HEK293T (cell line): ENCODE results near the gene MED29.
"Not testable (repeated sequence)": the region's sequence is repeated elsewhere in the genome, so short reads cannot be mapped to it uniquely, and the experiment has no call there.

Experiments used
- CTCF ChIA-PET: fragments of 350-600 bp; formaldehyde crosslinking; extraction: SDS; loops from one replicate; lab custom pipeline; 2021; ENCODE audit warnings: antibody characterized with exemption, inconsistent platforms; lab: Yijun Ruan, JAX
- POLR2A ChIA-PET: fragments of 350-600 bp; formaldehyde crosslinking; extraction: SDS; loops from one replicate; lab custom pipeline; 2020; ENCODE audit warnings: antibody characterized with exemption, inconsistent platforms; lab: Yijun Ruan, JAX
- DNase-seq: peaks from one replicate; pipeline ENCODE4 v3.0.0; 2012; ENCODE audit warnings: mixed read lengths; ENCODE audit errors: extremely low spot score
- ARNT ChIP-seq: fragments of 450-650 bp; IDR thresholded peaks from 2 replicates; pipeline ENCODE4 v1.6.1; 2017; ENCODE audit warnings: mild to moderate bottlenecking
- BHLHE40 ChIP-seq: fragments of 450-650 bp; IDR thresholded peaks from 2 replicates; pipeline ENCODE4 v1.6.1; 2016; ENCODE audit warnings: mild to moderate bottlenecking, moderate library complexity, borderline replicate concordance
- CTBP1 ChIP-seq: fragments of 450-650 bp; IDR thresholded peaks from 2 replicates; pipeline ENCODE4 v1.6.1; 2016; ENCODE audit warnings: borderline replicate concordance
- ELF4 ChIP-seq: fragments of 450-650 bp; IDR thresholded peaks from 2 replicates; pipeline ENCODE4 v1.6.1; 2017; ENCODE audit warnings: antibody characterized with exemption
- FOXA1 ChIP-seq: fragments of 450-650 bp; IDR thresholded peaks from 2 replicates; pipeline ENCODE4 v1.6.1; 2016; ENCODE audit warnings: mild to moderate bottlenecking
- FOXK2 ChIP-seq: fragments of 450-650 bp; IDR thresholded peaks from 2 replicates; pipeline ENCODE4 v1.6.1; 2016; ENCODE audit warnings: mild to moderate bottlenecking
- FOXM1 ChIP-seq: fragments of 450-650 bp; IDR thresholded peaks from 2 replicates; pipeline ENCODE4 v1.6.1; 2017; ENCODE audit warnings: mild to moderate bottlenecking, borderline replicate concordance
- HDGF ChIP-seq: fragments of 450-650 bp; IDR thresholded peaks from 2 replicates; pipeline ENCODE4 v1.6.1; 2017; ENCODE audit warnings: antibody characterized with exemption, borderline replicate concordance
- L3MBTL2 ChIP-seq: fragments of 450-650 bp; conservative IDR thresholded peaks from 2 replicates; pipeline ENCODE4 v1.6.1; 2016; ENCODE audit warnings: mild to moderate bottlenecking
- LEF1 ChIP-seq: fragments of 450-650 bp; IDR thresholded peaks from 2 replicates; pipeline ENCODE4 v1.6.1; 2017; ENCODE audit warnings: mild to moderate bottlenecking, borderline replicate concordance
- NFRKB ChIP-seq: fragments of 450-650 bp; IDR thresholded peaks from 2 replicates; pipeline ENCODE4 v1.6.1; 2016; ENCODE audit warnings: mild to moderate bottlenecking, moderate library complexity
- SP1 ChIP-seq: fragments of 450-650 bp; IDR thresholded peaks from 2 replicates; pipeline ENCODE4 v1.6.1; 2017
- SUZ12 ChIP-seq: fragments of 450-650 bp; IDR thresholded peaks from 2 replicates; pipeline ENCODE4 v1.6.1; 2016; ENCODE audit warnings: mild to moderate bottlenecking
- TARDBP ChIP-seq: fragments of 450-650 bp; IDR thresholded peaks from 2 replicates; pipeline ENCODE4 v1.6.1; 2016
- ZNF384 ChIP-seq: fragments of 450-650 bp; IDR thresholded peaks from 2 replicates; pipeline ENCODE4 v1.6.1; 2016
- TF ChIP-seq, protein P1 (sequence below): fragments of 450-650 bp; IDR thresholded peaks from 2 replicates; pipeline ENCODE4 v1.6.1; 2016

Gene MED29

DNA sequence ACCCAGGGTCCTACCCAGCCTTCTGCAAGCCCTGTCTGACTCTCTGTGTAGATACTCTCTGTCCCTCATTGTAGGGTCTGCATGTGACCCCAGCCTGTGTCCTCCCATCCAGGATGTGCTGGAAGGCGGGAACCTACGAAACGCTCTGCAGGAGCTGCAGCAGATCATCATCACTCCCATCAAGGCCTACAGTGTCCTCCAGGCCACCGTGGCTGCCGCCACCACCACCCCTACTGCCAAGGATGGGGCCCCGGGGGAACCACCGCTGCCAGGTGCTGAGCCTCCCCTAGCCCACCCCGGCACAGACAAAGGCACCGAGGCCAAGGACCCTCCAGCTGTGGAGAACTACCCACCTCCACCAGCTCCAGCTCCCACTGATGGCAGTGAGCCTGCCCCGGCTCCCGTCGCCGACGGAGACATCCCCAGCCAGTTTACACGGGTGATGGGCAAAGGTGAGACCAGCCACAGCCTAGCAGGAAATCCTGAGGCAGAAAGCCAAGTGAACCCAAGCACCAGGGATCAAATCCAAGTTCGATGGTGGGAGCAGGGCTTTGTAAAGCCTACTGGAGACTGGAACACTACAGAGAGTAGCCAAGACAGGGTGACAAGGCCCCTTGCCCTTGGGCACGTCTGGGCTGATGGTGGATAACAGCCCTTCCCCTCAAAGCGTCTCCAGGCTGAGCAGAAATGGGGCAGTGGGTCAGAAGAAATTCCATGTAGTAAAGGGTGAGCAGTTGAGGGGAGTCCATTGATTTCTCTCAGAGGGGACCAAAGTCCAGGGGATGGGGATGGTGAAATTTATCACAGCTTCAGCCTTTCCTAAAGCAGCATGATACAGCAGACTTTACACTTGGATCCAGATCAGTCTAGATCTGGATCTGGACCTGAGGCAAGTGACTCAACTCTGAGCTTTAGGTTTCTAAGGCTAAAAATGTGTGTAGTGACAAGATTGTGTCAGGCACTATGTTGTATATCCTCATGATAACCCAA lies 13.5 kb upstream of the MED29 start:
- POLR2A ChIA-PET: interaction anchor here (0.7 kb wide), 1 partner anchor 58 kb away, joined by 3 read pairs; the partner anchor contains the start of gene RPS16
- TF ChIP-seq BHLHE40 (no peak), ELF4 (no peak), LEF1 (no peak), L3MBTL2 (no peak), FOXA1 (no peak), HDGF (no peak), SP1 (no peak), SUZ12 (no peak), FOXK2 (no peak), TARDBP (no peak), ZNF384 (no peak), FOXM1 (no peak)
- TF ChIP-seq, protein P1, sequence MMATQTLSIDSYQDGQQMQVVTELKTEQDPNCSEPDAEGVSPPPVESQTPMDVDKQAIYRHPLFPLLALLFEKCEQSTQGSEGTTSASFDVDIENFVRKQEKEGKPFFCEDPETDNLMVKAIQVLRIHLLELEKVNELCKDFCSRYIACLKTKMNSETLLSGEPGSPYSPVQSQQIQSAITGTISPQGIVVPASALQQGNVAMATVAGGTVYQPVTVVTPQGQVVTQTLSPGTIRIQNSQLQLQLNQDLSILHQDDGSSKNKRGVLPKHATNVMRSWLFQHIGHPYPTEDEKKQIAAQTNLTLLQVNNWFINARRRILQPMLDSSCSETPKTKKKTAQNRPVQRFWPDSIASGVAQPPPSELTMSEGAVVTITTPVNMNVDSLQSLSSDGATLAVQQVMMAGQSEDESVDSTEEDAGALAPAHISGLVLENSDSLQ: no peak
- no peak for DNase-seq
- CTCF ChIA-PET: no interaction called here

DNA sequence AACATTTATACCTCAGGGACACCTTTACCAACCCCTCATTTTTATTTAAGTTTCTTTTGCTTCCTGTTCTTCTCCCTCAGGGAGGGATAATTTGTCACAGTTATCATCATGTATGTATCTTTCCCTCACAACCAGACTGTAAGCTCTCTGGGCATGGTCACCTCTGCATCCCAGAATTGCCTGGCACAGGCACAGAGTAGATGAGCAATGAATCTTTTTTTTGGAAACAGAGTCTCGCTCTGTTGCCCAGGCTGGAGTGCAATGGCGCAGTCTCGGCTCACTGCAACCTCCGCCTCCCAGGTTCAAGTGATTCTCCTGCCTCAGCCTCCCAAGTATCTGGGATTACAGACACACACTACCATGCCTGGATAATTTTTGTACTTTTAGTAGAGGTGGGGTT lies 11.8 kb upstream of the MED29 start:
- CTCF ChIA-PET, POLR2A ChIA-PET, DNase-seq: not testable (repeated sequence)

DNA sequence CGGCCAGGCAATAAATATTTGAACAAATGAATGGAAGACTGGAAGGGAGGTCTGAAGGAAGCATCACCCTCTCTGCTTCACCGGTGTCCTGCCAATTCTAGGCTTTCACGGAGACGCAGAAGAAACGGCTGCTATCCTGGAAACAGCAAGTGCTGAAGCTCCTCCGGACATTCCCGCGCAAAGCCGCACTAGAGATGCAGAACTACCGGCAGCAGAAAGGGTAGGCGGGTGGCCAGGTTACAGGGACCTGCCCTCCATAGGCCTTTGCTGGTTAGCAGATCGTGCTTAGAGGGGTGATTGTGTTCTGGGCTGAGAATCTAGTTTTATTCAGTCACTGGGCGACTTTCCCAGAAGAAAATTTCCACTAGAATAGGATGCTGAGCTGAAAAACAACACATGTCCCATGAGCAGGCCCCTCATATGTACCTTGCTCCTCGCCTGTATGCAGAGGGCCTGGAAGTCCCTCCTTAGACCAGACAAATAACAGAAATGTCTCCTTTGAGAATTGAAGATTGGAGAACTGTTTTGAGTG lies 11.2 kb upstream of the MED29 start:
- no peak for TF ChIP-seq LEF1
- TF ChIP-seq SUZ12: no peak
- no peak for TF ChIP-seq TARDBP
- TF ChIP-seq FOXM1: no peak
- no peak for TF ChIP-seq FOXA1
- TF ChIP-seq FOXK2: no peak
- TF ChIP-seq HDGF: no peak
- no peak for TF ChIP-seq NFRKB
- DNase-seq: no peak
- ChIA-PET CTCF (no interaction called here), POLR2A (no interaction called here)

DNA sequence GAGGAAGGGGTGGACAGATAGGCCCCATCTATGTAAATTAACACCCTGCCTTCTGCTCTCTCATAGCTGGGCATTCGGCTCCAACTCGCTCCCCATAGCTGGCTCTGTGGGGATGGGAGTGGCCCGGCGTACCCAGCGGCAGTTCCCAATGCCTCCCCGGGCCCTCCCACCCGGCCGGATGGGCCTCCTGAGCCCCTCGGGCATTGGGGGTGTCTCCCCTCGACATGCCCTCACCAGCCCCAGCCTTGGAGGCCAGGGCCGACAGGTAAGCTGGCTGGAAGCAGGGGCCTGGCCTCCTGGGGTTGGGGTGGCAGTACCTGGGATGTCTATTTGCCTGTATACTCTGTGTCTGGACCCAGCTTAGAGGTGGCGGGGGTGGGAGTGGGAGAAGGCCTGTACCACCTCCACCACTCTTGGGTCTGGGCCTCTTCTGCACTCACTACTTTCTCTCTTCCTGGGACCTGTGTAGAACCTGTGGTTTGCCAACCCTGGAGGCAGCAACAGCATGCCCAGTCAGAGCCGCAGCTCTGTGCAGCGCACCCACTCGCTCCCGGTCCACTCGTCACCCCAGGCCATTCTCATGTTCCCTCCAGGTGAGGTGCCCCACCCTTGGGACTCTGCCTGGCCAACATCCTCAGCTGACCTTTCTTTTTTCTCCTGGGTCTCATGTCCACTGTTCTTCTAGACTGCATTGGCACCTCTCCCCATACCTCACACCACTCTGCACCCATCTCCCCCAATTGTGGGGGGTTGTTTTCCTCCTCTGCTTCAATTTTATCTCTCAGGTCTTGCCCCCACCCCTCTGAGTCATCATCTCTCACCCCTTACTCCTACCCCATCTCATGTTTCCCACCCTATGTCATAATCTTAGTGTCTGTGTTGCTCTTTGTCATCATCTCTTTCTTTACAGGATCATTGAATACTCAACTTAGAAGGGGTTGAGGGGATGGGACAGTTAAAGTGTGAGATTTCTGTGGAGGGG lies 10.4 kb upstream of the MED29 start:
- DNase-seq: no peak
- CTCF ChIA-PET: no interaction called here
- POLR2A ChIA-PET: no interaction called here
- TF ChIP-seq HDGF (no peak), LEF1 (no peak), FOXK2 (no peak), BHLHE40 (no peak), TARDBP (no peak), NFRKB (no peak), FOXM1 (no peak), ELF4 (no peak), ZNF384 (no peak), ARNT (no peak), CTBP1 (no peak), SP1 (no peak), L3MBTL2 (no peak), FOXA1 (no peak), SUZ12 (no peak)
- TF ChIP-seq, protein P1: no peak

DNA sequence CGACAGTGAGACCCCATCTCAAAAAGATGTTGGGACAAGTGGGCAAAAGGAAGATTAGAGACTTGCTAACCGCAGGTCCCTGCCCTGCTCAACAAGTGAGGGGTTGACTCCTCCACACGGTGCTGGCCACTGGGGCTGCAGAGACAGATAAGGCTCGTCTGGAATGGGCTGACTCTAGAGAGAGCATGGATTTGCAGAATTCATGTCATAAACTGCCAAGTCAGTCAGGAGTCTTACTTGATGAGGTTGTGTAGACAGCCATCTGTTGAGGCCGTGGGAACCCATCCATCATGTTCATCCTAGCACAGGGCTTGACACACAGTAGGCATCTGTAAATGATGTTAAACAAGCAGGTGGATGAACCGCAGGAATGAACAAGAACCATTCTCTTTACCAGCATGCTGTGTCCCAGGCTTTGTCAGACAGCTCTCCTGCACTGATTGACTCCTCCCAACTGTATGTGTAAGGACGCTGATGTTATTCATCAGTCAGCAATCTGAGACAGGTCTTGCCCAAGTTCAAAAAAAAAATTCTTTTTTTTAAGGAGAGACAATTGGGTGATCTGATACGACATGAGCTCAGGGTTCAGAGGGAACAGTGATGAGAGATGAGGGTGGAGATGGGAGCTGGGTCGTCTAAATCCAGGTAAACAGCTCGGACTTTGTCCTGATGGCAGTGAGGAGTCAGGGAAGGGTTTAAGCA lies 9.1 kb upstream of the MED29 start:
- DNase-seq: no peak
- ChIA-PET POLR2A (no interaction called here), CTCF (no interaction called here)
- TF ChIP-seq CTBP1 (no peak), FOXA1 (no peak), BHLHE40 (no peak), FOXM1 (no peak), HDGF (no peak), SUZ12 (no peak), TARDBP (no peak), LEF1 (no peak), ZNF384 (no peak), ELF4 (no peak), L3MBTL2 (no peak), NFRKB (no peak), ARNT (no peak), SP1 (no peak), FOXK2 (no peak)
- TF ChIP-seq, protein P1: no peak
